Activated CD4-positive, alpha-beta memory T cell treated with anti-CD3 and anti-CD28 coated beads for 36 hours (primary cell): Measurements from ENCODE around the gene C1orf159. TPM values are rescaled to one million over a fixed set of nuclear protein-coding genes. Genes with fewer than 3 reads are reported as not detected.

ENCODE experiments used
- CTCF ChIA-PET: fragments of 350-600 bp; sonication (Branson Sonifier 250); formaldehyde crosslinking; loops from one replicate; lab custom pipeline; 2021; ENCODE audit warnings: antibody characterized with exemption, inconsistent platforms; lab: Charles Lee
- POLR2A ChIA-PET: fragments of 350-600 bp; sonication (Branson Sonifier 250); formaldehyde crosslinking; loops from one replicate; lab custom pipeline; 2021; ENCODE audit warnings: antibody characterized with exemption; lab: Charles Lee
- DNase-seq: peaks from one replicate; pipeline ENCODE4 v3.0.0-alpha.2; 2020
- H3K27ac Mint-ChIP-seq: one replicate; pipeline ENCODE4 v1.8.0; 2021; ENCODE audit warnings: mixed read lengths
- H3K27me3 Mint-ChIP-seq: one replicate; pipeline ENCODE4 v1.8.0; 2021; ENCODE audit warnings: mixed read lengths
- H3K36me3 Mint-ChIP-seq: one replicate; pipeline ENCODE4 v1.8.0; 2021; ENCODE audit warnings: mixed read lengths
- H3K4me1 Mint-ChIP-seq: one replicate; pipeline ENCODE4 v1.8.0; 2021; ENCODE audit warnings: low read depth, mixed read lengths
- H3K4me3 Mint-ChIP-seq: one replicate; pipeline ENCODE4 v1.8.0; 2021; ENCODE audit warnings: mild to moderate bottlenecking, mixed read lengths
- H3K9me3 Mint-ChIP-seq: one replicate; pipeline ENCODE4 v1.8.0; 2021; ENCODE audit warnings: mixed read lengths
- intact Hi-C: fragments of 100-400 bp; cut with micrococcal nuclease; formaldehyde crosslinking; loops from one replicate; pipeline ENCODE4 v1.15.1; 2023
- total RNA-seq, 2 experiments: library from RNA; stranded (reverse); gene quantifications; one replicate each; pipeline ENCODE4 v1.2.3, GENCODE V29; 2021

C1orf159 gene
- total RNA-seq, 2 experiments from 2014 or later = 19.5 to 20.5 TPM

DNA sequence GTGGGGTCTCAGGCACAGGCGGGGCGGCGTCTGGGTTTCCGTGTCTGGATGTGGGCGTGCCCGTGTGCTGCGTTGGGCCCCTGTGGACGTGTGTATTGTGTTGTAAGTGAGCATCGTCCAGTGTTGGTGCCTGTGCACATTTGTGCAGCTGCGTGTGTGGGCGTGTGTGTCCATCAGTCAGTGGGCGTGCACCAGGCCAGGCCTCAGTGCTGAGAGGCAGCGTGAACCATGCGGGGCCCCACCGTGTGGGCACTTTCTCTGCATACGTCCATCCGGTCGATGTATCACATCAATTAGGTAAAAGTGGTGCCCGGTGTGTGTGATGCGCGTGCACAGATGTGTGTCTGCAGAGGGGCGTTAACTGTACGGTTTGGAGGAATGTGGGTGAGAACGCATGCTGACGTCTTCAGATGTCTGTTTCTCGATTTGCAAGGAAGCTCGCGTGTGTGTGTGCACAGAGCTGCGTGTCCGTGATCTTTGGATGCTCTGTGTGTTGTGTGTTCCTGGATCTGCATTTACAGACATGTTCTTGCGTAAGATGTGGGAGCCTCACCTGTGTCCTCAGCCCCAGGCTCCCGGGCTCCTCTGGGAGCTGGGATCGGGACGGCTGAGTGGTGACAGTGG lies 71.3 kb downstream of the C1orf159 start:
- H3K4me1 Mint-ChIP-seq = peaks cover 3% of the 10 kb centered on the region
- no peaks in the 10 kb centered on the region for H3K9me3 Mint-ChIP-seq
- H3K36me3 Mint-ChIP-seq = no peaks in the 10 kb centered on the region
- H3K4me3 Mint-ChIP-seq = no peak overlapping the region
- peaks cover 3% of the 10 kb centered on the region for H3K27me3 Mint-ChIP-seq
- H3K27ac Mint-ChIP-seq = no peak overlapping the region
- ChIA-PET POLR2A (no interaction called here), CTCF (no interaction called here)
- DNase-seq = no peak
- intact Hi-C loops = no loop called here

DNA sequence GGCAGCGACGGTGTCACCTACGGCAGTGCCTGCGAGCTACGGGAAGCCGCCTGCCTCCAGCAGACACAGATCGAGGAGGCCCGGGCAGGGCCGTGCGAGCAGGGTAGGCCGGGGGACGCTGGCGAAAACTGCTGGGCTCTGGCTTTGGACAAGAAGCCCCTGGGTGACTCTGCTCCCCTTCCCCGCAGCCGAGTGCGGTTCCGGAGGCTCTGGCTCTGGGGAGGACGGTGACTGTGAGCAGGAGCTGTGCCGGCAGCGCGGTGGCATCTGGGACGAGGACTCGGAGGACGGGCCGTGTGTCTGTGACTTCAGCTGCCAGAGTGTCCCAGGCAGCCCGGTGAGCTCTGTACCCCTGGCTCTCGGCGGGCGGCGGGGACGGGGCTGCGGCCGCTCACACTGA lies 72.0 kb downstream of the C1orf159 start:
- peaks cover 7% of the 10 kb centered on the region for H3K27me3 Mint-ChIP-seq
- H3K9me3 Mint-ChIP-seq = no peaks in the 10 kb centered on the region
- CTCF ChIA-PET = no interaction called here
- POLR2A ChIA-PET = no interaction called here
- no peak overlapping the region for H3K27ac Mint-ChIP-seq
- H3K36me3 Mint-ChIP-seq = no peaks in the 10 kb centered on the region
- no peak for DNase-seq
- no peak overlapping the region for H3K4me3 Mint-ChIP-seq
- intact Hi-C loops = no loop called here
- peaks cover 9% of the 10 kb centered on the region for H3K4me1 Mint-ChIP-seq

DNA sequence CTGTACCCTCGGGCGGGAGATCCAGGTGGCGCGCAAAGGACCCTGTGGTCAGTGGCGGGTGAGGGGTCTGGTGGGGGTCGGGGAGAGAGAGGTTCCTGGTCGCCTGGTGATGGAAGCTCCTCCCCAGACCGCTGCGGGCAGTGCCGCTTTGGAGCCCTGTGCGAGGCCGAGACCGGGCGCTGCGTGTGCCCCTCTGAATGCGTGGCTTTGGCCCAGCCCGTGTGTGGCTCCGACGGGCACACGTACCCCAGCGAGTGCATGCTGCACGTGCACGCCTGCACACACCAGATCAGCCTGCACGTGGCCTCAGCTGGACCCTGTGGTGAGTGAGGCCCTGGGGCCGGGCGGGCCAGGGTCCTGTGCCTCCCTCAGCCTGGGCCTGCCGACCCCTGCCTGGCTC lies 72.5 kb downstream of the C1orf159 start:
- CTCF ChIA-PET = no interaction called here
- Mint-ChIP-seq H3K4me1 (peaks cover 14% of the 10 kb centered on the region), H3K36me3 (no peaks in the 10 kb centered on the region), H3K27me3 (peaks cover 12% of the 10 kb centered on the region), H3K4me3 (no peak overlapping the region), H3K27ac (no peak overlapping the region), H3K9me3 (no peaks in the 10 kb centered on the region)
- POLR2A ChIA-PET = no interaction called here
- DNase-seq = no peak
- intact Hi-C loops = no loop called here

DNA sequence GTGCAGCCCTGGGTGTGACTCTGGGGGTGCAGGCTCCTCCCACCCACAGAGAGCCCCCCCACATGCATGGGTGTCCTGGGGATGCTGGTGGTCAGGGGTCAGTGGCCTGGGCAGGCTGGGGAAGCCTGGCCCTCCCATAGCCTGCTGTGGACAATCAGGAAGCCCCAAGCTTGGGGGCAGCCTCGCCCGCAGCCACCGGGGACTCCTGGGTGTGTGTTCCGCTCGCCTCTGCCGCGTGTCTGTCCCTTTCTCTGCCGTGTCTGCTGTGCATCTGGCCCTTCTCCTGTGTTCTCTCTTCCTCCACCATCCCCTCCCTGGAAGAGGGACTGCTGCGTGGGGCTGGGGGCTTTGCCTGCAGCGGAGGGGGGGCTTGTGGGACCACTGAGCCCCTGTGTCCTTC lies 73.1 kb downstream of the C1orf159 start:
- Mint-ChIP-seq H3K4me1 (peaks cover 15% of the 10 kb centered on the region), H3K27me3 (peaks cover 16% of the 10 kb centered on the region), H3K4me3 (peak overlapping the region; percentile 1), H3K36me3 (no peaks in the 10 kb centered on the region), H3K9me3 (no peaks in the 10 kb centered on the region), H3K27ac (no peak overlapping the region)
- intact Hi-C loops = no loop called here
- POLR2A ChIA-PET = no interaction called here
- CTCF ChIA-PET = no interaction called here
- DNase-seq = no peak

DNA sequence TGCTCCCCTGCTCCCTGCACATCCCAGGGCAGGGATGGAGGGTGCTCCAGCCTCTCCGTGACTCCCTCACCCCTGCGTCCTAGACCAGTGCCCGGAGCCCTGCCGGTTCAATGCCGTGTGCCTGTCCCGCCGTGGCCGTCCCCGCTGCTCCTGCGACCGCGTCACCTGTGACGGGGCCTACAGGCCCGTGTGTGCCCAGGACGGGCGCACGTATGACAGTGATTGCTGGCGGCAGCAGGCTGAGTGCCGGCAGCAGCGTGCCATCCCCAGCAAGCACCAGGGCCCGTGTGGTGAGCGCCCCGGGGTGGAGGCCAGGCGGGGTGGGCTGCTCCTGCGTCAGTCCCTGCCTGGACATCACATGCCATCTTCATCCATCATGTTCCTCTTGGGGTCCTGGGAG lies 74.0 kb downstream of the C1orf159 start:
- Mint-ChIP-seq H3K36me3 (no peaks in the 10 kb centered on the region), H3K27me3 (peaks cover 20% of the 10 kb centered on the region), H3K9me3 (no peaks in the 10 kb centered on the region), H3K27ac (no peak overlapping the region), H3K4me3 (no peak overlapping the region), H3K4me1 (peaks cover 15% of the 10 kb centered on the region)
- no peak for DNase-seq
- ChIA-PET POLR2A (no interaction called here), CTCF (no interaction called here)
- intact Hi-C loops = no loop called here

DNA sequence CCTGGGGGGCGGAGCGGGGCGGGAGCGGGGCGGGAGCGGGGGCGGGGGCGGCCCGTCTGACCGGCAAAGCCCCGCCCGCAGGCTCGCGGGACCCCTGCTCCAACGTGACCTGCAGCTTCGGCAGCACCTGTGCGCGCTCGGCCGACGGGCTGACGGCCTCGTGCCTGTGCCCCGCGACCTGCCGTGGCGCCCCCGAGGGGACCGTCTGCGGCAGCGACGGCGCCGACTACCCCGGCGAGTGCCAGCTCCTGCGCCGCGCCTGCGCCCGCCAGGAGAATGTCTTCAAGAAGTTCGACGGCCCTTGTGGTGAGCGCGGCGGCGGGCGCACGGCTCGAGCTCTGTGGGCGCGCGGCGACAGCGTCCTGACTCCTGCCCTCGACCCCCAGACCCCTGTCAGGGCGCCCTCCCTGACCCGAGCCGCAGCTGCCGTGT lies 74.8 kb downstream of the C1orf159 start:
- DNase-seq = no peak
- Mint-ChIP-seq H3K4me1 (peaks cover 15% of the 10 kb centered on the region), H3K4me3 (no peak overlapping the region), H3K27me3 (peaks cover 22% of the 10 kb centered on the region), H3K9me3 (no peaks in the 10 kb centered on the region), H3K27ac (no peak overlapping the region), H3K36me3 (no peaks in the 10 kb centered on the region)
- ChIA-PET POLR2A (no interaction called here), CTCF (interaction anchor here (1.5 to 2.8 kb wide), 4 partner anchors 21 to 81 kb away, joined by 5 to 15 read pairs (median 6); no protein-coding TSS in a partner anchor)
- intact Hi-C loops = no loop called here

DNA sequence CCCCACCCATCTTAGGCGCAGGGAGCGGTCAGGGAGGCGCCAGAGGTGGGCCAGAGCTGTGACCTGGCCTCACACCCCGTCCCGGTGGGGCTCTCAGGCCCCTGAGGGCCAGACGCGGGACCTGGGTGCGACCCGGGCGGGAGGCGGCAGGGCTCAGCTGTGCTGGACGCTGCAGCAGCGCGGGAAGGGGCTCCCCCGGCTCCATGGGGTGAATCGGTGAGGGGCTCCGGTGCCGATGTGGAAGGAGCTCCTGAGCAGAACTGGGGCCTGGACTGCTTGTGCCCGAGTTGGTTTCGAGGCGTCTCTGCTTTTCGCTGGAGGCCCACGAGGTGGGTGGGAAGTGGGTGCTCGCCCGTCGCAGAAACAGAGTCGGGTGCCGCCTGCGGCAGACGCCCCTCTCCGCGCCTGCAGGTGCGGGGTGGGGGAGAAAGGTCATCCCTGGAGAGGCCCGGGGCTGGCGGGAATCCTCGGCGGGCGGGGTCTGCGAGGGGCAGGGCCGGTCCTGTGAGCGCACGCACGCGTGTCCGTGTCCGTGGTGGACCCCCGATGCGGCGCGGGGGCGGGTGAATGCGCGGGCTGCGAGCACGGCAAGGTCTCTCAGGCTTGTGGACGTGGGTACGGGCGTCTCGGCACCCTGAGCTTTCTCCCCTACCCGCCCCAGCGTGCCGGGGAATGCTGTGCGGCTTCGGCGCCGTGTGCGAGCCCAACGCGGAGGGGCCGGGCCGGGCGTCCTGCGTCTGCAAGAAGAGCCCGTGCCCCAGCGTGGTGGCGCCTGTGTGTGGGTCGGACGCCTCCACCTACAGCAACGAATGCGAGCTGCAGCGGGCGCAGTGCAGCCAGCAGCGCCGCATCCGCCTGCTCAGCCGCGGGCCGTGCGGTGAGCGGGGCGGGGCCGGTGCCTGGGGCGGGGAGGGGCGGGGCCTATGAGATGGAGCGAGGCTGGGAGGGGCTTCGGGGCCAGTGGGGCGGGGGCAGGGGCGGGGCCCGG lies 75.6 kb downstream of the C1orf159 start:
- H3K4me1 Mint-ChIP-seq = peaks cover 15% of the 10 kb centered on the region
- peak overlapping the region; percentile 55 for H3K4me3 Mint-ChIP-seq
- POLR2A ChIA-PET = interaction anchor here (1.2 kb wide), 1 partner anchor 27 kb away, joined by 3 read pairs; the partner anchor contains the start of gene ISG15
- H3K27me3 Mint-ChIP-seq = peaks cover 28% of the 10 kb centered on the region
- intact Hi-C loops = loop anchor here (1.0 kb wide), 1 partner anchor 24 kb away; no protein-coding TSS in a partner anchor
- H3K36me3 Mint-ChIP-seq = no peaks in the 10 kb centered on the region
- DNase-seq = peak; percentile 90
- no peaks in the 10 kb centered on the region for H3K9me3 Mint-ChIP-seq
- no peak overlapping the region for H3K27ac Mint-ChIP-seq
- CTCF ChIA-PET = interaction anchor here (0.9 to 2.8 kb wide), 7 partner anchors 18 to 82 kb away, joined by 4 to 15 read pairs (median 5); no protein-coding TSS in a partner anchor

DNA sequence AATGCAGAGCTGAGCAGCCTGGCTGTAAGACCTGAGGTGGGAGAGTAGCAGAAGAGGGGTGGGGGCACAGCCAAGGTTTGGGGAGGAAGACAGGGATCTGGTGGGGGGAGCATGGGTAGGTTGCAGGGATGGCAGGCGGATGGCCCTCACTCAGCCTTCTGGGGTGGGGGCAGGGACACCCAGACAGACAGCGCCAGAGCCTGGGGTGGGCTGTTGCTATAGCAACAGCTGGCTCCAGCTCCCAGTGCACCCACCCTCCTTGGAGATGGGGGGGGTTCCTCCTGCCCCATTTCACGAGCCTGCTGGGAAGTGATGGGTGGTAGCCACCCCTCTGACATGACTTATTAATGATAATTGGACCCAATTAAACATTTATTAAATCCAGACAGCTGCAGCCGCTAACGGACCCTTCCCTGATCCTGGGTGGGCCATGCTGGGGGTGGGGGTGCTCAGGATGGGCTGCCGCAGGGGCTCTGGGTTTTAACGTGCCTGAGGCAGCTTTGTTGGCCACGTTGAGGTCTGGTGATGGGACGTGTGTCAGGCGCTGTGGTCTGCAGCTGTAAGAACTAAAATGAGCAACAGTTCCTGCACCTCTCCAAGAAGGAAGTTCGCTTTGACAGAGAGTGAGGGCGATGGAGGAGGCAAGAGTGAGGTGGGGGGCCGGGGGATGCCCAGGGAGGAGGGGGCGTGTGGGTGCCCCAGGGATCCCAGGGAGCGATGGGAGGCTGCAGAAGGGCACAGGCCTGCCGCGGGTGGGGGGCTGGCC lies 76.6 kb downstream of the C1orf159 start:
- POLR2A ChIA-PET = interaction anchor here (1.2 to 1.8 kb wide), 2 partner anchors 25 to 26 kb away, joined by 3 to 11 read pairs; partner anchors contain the start of gene ISG15
- no peaks in the 10 kb centered on the region for H3K36me3 Mint-ChIP-seq
- intact Hi-C loops = loop anchor here (2.0 to 10.0 kb wide), 3 partner anchors 59 to 335 kb away; partner anchors contain the start of genes AURKAIP1 and TNFRSF18
- peaks cover 32% of the 10 kb centered on the region for H3K27me3 Mint-ChIP-seq
- H3K27ac Mint-ChIP-seq = peak overlapping the region; percentile 25
- H3K4me1 Mint-ChIP-seq = peaks cover 15% of the 10 kb centered on the region
- H3K9me3 Mint-ChIP-seq = no peaks in the 10 kb centered on the region
- DNase-seq = peak; percentile 70
- H3K4me3 Mint-ChIP-seq = peak overlapping the region; percentile 55
- CTCF ChIA-PET = interaction anchor here (0.9 to 2.8 kb wide), 7 partner anchors 19 to 83 kb away, joined by 4 to 15 read pairs (median 5); no protein-coding TSS in a partner anchor

DNA sequence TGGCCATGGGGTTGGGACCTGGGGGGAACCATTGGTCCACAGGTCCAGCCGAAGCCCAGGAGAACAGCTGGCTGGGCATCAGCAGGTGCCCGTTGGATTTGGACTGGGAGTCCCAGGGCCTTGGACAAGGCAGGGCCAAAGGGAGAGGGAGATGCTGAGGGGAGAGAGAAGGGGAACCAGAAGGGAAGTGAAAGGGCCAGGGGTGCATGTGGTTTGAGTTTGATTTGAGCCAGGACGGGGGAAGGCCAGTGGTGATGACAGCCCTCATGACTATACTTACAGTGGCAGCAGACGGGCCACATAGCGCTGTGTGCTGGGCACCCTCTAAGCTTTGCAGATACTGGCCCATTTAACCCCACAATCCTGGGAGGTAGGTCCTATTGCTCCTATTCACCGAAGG lies 77.2 kb downstream of the C1orf159 start:
- Mint-ChIP-seq H3K27ac (no peak overlapping the region), H3K36me3 (no peaks in the 10 kb centered on the region), H3K9me3 (no peaks in the 10 kb centered on the region), H3K4me3 (no peak overlapping the region), H3K4me1 (peaks cover 15% of the 10 kb centered on the region), H3K27me3 (peaks cover 33% of the 10 kb centered on the region)
- ChIA-PET CTCF (interaction anchor here (0.6 to 2.8 kb wide), 3 partner anchors 20 to 36 kb away, joined by 3 to 15 read pairs (median 5); no protein-coding TSS in a partner anchor), POLR2A (interaction anchor here (1.8 kb wide), 1 partner anchor 25 kb away, joined by 11 read pairs; no protein-coding TSS in a partner anchor)
- intact Hi-C loops = loop anchor here (2.0 to 10.0 kb wide), 3 partner anchors 60 to 336 kb away; partner anchors contain the start of genes AURKAIP1 and TNFRSF18
- no peak for DNase-seq

DNA sequence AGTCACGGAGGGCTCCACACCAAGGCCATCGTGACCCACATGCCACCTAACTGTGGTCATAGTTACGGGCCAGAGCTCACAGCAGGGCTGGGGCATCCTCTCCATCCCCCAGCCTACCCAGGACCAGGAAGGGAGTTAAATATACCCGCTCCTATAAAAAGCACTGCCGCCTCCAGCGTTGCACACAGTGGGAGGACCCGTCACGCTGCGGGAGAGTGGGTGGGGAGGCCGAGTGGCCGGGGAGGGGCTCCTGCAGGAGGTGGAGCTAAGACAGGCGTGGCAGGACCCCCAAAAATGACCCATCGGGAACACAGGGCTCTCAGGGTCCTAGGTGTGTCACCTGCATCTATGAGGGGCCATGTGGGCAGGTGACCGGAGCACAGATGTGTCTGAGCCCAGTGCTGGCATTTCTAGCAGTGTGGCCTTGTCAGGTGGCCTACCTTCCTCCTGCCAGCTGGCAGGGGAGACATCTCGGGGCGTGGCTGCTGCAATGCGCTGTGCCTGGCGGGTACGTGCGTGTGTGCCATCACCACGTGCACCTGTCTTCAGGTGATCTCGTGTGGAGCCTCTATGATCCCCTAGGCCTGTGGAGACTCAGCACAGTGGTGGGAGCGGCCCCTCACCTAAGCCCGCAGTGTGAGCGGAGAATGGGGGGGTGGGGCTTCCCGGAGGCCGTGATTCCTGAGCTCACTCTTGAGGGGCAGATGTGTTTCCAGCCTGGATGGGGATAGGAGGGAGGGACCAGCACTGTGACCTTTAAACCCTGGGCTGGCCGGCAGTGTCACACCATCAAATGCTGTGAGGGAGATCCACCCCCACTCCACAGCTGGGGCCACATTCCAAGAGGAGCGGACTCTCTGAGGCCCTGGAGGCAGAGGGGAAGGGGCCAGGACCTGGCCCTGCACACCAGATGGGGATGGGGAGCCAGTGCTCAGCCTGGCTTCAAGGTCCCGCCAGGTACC lies 78.2 kb downstream of the C1orf159 start:
- Mint-ChIP-seq H3K4me1 (peaks cover 16% of the 10 kb centered on the region), H3K4me3 (no peak overlapping the region), H3K36me3 (no peaks in the 10 kb centered on the region), H3K9me3 (no peaks in the 10 kb centered on the region), H3K27me3 (peaks cover 34% of the 10 kb centered on the region), H3K27ac (no peak overlapping the region)
- no peak for DNase-seq
- ChIA-PET CTCF (interaction anchor here (1.0 kb wide), 1 partner anchor 26 kb away, joined by 4 read pairs; no protein-coding TSS in a partner anchor), POLR2A (interaction anchor here (1.8 kb wide), 1 partner anchor 26 kb away, joined by 11 read pairs; no protein-coding TSS in a partner anchor)
- intact Hi-C loops = loop anchor here (2.0 to 10.0 kb wide), 3 partner anchors 61 to 337 kb away; partner anchors contain the start of genes AURKAIP1 and TNFRSF18
